Stimulated activated CD4-positive, alpha-beta T cell treated with anti-CD3 and anti-CD28 coated beads, Interleukin-4, amount 100 ng/mL, for 24 hours (primary cell): ENCODE data around the gene LRPAP1.
"Not testable (repeated sequence)": the region's sequence is repeated elsewhere in the genome, so short reads cannot be mapped to it uniquely, and the experiment has no call there.

Experiments used
- DNase-seq: peaks from one replicate; pipeline ENCODE4 v3.0.0-alpha.2; 2020

Gene LRPAP1

GRCh38 chr4:3470244-3471097 is 61.8 kb downstream of the LRPAP1 start:
- no peak for DNase-seq

- DNase-seq, result no peak
These were observed 62.6 kb downstream of the LRPAP1 start for GRCh38 chr4:3469386-3470243.

DNA sequence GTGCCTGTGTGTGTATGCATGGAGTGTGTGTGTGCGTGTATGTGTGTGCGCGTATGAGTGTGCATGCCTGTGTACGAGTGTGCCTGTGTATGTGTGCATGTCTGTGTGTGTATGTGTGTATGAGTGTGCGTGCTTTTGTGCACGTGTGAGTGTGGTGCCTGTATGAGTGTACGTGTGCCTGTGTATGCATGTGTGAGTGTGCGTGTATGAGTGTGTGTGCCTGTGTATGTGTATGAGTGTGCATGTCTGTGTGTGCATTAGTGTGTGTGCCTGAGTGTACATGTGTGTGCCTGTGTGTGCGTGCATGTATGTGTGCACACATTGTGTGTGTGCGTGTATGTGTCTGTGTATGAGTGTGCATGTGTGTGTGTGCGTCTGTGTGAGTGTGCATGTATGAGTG is 63.4 kb downstream of the LRPAP1 start:
- no peak for DNase-seq

DNA sequence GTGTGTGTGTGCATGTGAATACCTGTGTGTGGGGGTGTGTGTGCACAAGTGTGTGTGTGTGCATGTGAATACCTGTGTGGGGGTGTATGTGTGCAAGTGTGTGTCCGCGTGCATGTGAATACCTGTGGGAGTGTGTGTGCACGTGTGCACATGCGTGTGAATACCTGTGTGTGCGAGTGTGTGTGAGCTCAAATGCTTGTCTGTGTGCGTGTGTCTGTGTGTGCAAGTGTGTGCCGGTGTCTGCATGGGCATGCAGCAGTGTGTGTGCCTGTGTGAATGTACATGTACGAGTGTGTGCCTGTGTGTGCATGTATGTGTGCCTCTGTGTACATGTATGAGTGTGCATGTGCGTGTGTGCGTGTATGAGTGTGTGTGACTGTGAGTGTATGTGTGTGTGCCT is 64.1 kb downstream of the LRPAP1 start:
- DNase-seq, result no peak

DNA sequence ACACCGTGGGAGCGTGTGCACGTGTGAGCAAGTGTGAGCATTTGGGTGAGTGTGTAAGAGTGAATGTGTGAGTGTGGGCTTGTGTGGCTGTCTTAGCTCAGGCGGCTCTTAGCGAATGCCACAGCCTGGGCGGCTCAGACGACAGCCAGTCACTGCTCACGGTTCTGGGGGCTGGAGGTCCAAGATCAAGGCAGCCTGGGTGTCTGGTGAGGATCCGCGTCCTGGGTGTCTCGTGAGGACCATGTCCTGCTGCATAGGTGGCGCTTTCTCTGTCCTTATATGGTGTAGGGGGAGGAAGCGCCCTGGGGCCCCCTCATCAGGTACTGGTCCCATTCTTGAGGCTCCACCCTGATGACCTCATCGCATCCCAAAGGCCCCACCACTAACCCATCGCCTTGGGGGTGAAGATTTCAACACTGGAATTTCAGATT is 64.6 kb downstream of the LRPAP1 start:
- no peak for DNase-seq

DNA sequence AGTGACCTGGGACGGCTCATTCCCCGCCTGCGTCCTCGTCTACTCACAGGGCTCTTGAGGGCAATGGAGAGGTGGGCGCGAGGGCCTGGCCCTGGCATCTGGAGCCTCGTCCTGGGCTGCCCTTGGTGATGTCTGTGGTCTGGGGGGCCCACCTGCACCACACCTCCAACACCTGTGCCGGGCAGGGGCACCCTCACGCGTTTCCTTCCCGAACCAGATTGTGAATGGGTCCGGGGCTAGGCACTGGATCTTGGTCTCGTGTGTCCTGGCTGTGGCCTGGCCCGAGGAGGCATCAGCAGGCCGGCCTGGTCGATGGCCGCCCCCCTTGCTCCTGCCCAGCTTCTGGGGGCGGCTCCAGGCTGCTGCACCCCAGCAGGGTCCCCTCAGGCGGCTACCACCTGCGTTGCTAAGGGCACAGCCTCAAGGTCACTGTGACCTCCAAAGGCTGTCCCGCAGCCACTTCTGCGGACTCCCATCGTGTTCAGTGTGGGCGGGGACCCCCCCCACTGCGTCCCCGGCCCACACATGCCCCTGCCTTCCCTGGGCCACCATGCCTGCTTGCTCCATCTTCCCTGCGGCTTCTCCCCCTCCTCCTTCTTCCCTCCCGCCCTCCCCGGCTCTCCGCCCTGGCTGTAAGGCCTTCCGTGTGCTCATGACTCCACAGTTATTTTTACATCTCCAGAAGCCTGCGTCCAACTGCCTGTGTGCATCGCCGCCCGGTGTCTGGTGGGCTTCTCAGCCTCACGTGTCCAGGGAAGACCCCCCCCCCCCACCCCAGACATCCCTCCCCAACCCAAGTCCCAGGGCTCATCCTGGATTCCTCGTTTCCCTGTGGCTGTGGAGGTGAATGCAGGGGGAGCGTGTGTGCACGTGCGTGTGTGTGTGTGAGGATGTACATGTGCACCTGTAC is 65.3 kb downstream of the LRPAP1 start:
- DNase-seq, result no peak

DNA sequence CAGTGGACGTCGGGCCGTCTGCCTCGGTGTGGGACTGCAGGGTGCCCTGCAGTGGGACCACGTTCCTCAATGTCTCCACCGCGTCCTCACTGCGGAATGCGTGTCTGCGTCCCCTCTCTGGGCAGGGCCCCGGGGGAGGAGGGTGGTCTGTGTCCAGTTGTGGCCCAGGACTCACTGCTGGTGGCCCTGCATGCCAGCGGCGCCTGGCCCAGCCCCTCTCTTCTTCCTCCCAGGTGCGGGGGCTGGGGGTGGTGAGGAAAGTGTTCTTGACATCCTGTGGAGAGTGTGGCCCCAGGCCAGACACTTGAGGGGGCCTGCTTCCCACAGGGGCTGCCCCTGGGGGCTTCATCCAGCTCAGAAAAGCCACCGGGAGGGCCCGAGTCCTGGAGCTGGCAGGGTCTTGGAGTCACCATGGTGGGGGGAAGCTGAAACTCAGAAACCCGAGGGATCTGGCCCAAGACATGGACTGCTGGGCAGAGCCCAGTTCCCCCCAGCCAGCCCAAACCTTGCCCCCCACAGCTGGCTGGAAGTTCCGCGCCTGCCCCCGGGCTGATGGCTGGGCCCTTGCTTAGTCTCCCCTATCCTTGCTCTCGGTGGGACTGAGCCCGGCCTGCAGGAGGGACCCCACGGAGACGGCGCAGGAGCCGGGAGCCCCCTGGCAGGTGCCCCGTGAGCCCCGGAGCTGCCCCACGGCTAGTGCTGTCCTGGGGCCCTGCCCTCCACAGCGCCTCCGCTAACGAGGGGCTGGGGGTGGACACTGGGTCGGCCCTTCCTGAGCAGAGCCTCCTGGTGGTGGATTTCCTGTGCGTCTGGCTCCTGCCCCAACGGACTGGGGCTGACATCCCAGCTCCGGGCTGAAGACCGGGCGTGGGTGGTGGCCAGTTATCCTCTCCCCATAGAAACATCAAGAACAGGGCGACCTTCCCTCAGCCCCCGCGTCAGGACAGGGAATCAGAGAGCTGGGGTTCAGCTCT is 66.2 kb downstream of the LRPAP1 start:
- DNase-seq, result no peak

DNA sequence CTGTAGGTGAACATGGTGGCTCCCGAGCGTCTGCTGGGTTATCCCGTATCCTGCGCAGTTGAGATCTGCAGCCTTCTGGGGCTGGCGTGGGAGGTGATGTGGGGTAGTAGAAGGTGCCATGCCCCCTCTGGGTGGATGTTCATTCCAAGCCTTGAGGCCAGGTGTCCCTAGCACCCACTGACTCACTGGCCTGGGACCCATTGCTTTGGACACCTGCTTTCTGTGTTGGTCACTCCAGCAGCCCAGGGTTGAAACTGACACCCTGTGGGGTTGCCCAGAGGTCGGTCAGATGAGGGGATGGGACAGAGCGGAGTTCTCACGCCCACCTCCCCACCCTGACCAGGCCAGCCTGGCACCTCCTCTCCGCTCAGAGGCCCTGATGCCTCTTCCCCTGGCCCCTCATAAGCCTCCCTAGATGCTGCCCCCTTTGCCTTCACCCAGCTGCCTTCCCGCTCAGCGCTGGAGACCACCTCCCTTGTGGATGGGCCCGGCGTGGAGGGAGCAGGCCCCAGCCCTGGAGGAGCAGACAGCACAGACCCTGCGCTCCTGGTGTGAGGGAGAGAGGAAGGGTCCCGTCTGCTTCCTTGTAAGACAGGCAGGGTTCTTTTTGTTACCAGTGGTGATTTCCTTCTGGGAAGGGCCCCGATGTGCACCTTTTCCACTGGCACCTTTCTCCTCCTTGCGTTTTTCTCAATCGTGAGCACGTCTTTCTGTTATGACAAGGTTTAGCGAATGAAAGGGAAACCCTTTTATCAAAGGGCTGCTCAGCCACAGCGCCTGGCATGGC is 67.1 kb downstream of the LRPAP1 start:
- DNase-seq, result no peak

GRCh38 chr4:3464349-3464905 is 67.8 kb downstream of the LRPAP1 start:
- no peak for DNase-seq

GRCh38 chr4:3463556-3464348 is 68.5 kb downstream of the LRPAP1 start:
- no peak for DNase-seq

- DNase-seq, result no peak
These were observed 69.3 kb downstream of the LRPAP1 start, which contains the start of gene DOK7 for GRCh38 chr4:3462790-3463415. Gene DOK7 (plus strand): TSS chr4:3463306. CDS start chr4:3463376, 70 bp downstream.

- no peak for DNase-seq
These were observed 69.9 kb downstream of the LRPAP1 start for GRCh38 chr4:3462321-3462789.

DNA sequence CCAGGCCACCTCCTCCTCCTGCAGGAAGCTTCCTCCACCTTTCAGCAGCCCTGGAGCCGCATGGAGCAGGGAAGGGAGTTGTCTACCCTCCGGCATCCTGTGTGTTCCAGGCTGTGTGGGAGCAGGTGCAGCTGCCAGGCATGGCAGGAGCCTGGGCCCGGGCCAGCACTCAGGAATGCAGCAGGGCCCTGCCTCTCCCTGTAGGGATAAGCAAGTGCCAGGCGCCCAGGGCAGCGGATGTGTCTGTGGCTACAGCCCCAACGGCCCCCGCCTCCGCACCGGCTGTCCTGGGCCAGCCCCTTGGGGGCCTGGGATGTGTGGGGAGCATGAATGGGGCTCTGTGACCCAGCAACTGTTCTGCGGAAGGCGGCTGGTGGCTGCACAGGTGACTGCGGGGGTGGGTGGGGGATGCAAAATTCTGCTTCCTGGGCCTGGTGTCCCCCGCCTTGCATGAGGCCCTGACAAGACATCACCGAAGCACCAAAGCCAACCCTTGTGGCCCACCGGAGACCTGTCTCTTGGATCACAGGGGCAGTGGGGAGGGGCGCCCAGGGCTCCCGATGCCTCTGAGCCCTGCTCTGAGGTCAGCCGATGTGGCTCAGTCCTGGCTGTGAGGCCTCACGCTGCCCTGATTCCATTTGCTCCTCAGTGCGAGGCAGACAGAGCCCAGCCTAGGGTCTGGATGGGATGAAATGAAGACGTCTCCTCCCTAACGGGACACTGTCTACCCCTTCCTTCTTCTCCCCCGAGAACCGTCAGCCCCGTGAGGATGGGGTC is 70.5 kb downstream of the LRPAP1 start:
- DNase-seq, result no peak

GRCh38 chr4:3460926-3461325 is 71.3 kb downstream of the LRPAP1 start:
- no peak for DNase-seq

- DNase-seq, result not testable (repeated sequence)
These were observed 73.1 kb downstream of the LRPAP1 start for GRCh38 chr4:3459156-3459555.

DNA sequence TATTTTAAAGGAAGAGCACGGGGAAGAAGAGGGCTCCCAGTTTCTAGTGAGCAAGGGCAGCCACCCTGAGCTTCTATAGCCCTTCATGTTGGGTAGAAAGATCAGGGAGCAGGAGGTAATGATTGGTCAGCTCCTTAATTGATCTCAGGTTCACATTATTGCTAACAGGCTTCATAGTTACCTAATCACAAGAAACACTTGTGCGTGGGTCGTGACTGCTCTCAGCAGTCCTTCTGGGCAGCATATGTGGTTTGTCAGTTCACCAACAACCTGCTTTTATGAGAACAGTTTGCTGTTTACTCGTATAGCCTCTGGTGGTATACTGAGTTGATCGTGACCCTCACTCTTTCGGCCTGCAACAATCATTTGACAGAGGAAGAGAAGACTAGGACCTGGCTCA is 73.9 kb downstream of the LRPAP1 start:
- no peak for DNase-seq

DNA sequence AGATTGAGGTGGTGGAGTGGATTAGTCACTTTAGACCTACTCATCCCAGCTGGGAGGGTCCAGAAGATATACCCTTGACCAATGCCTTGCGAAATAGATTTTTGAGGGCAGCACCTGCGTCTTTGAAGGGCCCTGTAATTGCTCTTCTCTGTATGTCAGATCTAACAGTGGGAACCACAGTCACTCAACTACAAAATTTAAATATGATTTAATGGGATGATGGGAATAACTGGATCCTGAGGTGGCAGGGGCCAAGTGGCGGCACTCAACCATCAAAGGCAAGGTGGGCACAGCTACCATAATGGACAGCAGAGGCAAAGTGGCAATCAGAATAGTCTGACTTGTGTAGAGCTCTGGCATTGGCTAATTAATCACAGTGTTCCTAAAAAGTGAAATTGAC is 76.6 kb downstream of the LRPAP1 start:
- not testable (repeated sequence) for DNase-seq
